HG03196 (cell line): ENCODE results near the gene ATXN3.

Experiments used
- ATAC-seq: cut with Tn5 transposase; IDR thresholded peaks from one replicate; pipeline ENCODE4 v1.9.1; 2021; ENCODE audit not compliant: unreplicated experiment

ATXN3 gene

DNA sequence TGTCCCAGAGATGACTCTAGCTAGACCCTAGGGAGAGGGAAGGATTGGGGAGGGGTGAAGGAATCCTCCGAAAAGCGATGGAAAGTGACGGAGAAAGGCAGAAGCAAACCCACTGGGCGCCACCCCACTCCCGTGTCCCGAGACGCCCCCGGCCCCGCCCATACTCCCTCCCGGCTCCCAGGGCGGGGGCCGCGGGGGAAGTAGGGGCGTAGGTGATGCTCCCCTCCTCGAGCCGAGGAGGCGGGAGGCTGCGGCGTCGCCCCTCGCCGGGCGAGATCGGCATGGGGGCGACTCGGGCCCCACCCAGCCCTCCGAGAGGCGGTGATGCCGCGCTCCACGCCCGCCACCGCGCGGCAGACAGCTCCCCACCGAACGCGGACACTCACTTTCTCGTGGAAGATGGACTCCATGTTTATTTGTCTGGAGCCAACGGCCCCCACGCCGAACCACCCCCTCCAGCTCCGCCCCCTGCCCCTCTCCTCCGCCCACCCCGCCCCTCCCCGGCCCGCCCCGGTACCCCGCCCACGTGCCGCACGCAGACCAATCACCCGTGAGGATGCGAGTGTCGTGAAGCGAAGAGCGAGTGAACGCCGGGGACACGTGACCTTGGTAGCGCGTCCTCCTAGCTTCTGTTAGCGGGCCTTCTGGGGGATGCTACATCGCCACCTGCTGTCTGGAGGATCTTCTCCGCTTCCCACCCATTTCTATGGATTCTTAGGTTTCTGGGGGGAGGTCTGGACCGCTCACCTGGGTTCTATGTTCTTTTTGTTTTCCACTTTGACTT lies at the start of gene ATXN3:
Gene ATXN3, minus strand, starts transcription at position 440 of the 784 bp plus-strand sequence. Its CDS starts 30 bp downstream, at position 410.
- ATAC-seq: peak; percentile 88

DNA sequence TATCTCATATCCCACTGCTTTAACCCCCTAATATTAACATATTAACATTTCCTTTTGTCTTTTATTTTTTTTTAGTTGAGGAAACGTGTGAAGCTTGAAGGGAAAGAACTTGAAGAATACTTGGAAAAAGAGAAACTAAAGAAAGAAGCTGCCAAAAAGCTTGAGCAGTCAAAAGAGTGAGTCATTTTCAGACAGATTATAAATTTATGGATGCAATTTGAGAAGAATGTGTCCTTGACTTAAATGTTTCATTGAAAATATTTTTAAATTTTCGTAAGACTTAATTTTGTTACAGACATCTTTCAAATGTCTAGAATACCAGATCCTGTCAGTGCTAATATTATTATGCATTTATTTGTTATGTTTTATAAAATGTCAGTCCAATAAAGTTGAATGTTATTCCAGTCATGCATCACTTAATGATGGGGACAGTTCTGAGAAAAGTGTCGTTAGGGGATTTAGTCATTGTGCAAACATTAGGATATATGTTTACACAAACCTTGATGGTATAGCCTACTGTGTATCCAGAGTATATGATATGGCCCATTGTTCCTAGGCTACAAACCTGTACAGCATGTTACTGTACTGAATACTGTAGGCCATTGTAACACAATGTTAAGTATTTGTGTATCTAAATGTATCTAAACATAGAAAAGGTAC lies 48.0 kb upstream of the ATXN3 start:
- ATAC-seq: no peak

DNA sequence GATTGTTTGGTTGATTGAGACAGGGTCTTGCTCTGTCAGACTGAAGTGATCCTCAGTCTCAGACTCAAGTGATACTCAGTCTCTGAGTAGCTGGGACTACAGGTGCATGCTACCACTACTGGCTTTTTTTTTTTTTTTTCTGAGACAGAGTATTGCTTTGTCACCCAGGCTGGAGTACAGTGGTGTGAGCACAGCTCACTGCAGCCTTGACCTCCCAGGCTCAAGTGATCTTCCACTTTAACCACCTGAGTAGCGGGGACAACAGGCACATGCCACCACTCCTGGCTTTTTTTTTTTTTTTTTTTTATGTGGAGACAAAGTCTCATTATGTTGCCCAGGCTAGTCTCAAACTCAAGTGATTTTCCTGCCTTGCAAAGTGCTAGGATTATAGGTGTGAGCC lies 47.2 kb upstream of the ATXN3 start:
- ATAC-seq: no peak

DNA sequence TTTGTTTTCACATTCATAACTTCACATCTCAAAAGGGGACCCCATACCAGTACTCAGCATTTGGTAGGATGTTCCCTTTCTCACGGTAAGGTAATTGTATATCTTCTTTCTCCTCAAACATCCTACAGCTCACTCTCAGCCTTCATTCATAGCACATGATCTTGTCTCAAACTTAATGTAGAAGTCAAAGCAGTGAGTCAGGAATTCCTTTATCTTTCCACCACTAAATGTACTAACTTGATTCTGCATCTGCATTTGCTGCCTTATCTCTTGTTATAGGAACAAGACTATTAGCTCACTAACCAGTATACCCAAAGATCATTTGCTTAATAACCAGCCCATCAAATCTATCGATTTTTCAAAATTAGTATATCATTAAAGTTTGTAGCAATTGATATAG lies 38.3 kb upstream of the ATXN3 start:
- ATAC-seq: no peak

DNA sequence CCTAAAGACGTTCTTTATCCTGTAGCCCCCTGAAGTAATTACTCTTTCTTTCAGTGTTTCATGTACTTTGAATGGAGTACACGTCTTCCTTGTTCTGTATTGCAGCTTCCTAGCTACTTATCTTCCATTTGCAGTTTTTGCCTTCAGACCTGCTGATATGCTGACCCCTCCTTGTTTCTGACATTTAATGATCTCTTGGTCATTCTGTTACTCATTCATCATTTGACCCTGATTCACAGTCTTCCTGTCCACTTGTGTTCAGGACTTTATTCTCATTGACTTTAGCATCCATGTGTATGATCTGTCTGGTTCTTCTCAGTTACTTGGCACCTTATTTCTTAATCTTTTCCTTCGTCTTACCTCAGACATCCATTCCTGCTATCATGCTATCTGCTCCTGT lies 37.6 kb upstream of the ATXN3 start:
- no peak for ATAC-seq

DNA sequence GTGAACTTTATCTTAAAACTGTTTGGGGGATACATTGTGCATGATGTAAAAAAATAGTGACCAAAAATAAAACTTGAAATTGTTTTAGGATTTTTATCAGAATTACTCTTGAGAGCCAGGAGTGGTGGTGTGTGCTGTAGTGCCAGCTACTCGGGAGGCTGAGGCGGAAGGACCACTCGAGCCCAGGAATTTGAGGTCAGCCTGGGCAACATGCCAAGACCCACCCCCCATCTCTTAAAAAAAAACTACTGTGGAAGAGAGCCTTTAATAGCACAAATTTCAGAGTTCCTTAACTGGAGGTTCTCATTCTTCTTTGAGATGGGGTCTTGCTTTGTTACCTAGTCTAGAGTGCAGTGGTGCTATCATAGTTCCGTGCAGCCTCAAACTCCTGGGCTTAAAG lies 36.9 kb upstream of the ATXN3 start:
- no peak for ATAC-seq

DNA sequence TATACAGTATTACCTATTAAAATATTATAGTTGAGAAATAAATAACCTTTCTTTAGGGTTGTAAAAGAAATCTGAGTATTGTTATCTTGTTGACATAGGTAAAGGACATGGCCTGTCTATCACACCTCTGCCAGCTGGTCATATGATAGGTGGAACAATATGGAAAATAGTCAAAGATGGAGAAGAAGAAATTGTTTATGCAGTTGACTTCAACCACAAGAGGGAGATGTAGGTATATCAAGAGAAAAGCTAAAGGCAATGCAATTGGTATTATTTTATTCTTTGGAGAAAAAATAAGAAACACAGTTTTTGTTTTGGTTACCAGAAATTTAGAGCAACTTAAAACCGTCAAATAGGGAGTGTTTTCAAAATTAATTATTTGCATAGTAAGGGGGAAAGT lies 28.9 kb upstream of the ATXN3 start:
- no peak for ATAC-seq

DNA sequence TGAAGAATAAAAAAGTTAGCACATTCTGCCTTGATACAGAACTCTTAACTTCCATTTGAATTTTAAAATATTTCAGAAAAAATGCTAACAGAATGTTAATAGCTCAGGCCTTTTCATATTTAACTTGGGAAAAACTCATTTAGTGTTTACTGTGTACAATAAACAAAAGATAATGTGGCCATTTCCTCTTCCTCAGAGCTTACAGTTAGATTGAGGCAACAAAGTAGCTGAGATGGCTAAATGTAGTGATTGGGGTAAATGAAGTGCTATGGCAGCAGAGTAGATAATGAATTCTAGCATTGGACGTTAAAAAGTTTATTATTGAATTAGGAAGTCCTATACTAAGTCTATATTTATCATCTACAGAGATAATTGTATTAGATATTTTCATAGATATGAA lies 28.1 kb upstream of the ATXN3 start:
- no peak for ATAC-seq

DNA sequence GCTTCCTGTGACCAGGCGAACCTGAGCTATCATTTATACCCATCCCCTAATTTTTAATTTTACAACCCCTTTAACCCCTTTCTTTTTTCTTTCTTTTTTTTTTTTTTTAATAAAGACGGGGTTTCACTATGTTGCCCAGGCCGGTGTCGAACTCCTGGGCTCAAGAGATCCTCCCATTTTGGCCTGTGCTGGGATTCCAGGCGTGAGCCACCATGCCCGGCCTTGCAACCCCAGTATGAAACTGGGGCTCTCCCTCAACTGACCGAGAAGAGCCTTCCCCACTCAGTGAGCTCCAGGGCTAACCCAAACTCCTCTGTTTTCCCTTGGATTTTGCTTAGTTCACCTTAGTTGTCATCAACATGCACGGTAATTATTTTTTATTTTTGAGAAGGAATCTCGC lies 16.4 kb upstream of the ATXN3 start:
- ATAC-seq: no peak

DNA sequence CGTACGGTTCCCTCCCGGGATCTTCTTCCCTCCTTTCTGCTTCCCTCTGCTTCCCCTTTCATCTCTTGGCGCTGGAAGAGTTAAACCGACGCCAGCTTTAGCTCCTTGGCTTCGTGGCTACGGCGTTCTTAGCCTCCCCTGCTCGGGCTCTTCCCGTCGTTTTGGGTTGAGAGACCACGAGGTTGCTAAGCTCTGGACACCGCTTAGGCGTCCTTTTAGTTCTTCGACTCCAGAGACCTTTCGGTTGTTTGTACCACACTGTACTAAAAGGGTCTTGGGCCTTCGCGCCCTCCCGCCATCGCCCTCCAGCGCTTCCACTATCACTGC lies 15.9 kb upstream of the ATXN3 start:
- no peak for ATAC-seq

DNA sequence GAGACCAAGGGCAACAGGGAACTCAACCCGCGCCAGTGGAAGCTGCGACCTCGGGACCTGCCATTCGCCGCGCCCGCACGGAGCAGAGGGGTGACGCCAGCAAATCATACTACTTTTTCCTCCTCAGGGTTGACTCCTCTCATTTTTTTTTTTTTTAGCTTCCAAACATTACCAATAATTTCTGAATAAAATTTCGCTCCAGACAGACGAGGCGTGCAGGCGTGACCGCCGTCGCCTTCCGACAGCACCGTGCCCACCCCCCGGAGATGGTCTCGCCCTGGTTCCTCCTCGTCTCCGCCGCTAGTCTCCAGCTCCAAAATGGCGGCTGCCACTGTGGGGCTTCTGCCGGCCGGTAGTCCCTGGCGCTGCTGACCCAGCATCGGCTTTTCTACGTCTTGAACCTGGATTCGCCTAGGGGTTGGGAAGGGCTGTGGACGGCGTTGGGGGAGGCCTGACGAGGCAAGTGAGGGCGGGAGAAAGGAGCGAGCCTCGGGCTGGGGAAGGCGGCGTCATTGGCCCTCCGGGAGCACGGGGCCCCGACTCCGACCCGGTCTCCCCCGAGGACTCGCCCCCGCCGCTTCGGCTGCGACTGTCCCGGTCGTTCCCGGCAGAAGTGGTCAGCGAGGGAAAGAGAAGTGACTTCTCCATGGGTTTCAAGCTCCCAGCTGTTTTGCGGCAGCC lies 15.4 kb upstream of the ATXN3 start, which contains the start of the genes CPSF2 and NDUFB1:
Gene CPSF2, plus strand, starts transcription at position 300 of the 681 bp plus-strand sequence. CDS start 9,016 bp downstream, outside the sequence.
Gene NDUFB1, minus strand, starts transcription at position 37 of the 681 bp plus-strand sequence. CDS start 4,069 bp downstream, outside the sequence.
- peak; percentile 85 for ATAC-seq

DNA sequence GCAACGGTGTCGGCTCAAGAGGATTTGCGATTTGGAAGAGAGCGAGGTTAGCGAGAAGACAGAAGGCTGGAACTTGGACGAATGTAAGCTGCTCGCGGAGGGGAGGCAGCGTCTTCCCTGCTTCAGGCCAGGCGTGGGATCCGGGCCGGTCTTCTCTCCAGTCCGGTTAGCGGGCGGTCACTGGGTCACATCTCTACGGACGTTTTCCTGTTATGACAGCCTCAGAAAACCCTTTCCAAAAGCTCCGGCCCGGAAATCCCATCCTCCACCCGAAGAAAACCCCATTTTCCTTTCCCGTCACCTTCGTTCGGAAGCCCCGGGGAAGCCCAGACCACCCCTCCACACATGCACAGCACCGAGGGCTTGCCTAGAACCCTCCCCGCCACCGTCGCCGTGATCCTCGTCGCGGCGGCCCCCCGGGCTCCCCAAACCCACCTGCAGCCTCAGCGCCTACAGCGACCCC lies 14.9 kb upstream of the ATXN3 start:
- peak; percentile 22 for ATAC-seq

DNA sequence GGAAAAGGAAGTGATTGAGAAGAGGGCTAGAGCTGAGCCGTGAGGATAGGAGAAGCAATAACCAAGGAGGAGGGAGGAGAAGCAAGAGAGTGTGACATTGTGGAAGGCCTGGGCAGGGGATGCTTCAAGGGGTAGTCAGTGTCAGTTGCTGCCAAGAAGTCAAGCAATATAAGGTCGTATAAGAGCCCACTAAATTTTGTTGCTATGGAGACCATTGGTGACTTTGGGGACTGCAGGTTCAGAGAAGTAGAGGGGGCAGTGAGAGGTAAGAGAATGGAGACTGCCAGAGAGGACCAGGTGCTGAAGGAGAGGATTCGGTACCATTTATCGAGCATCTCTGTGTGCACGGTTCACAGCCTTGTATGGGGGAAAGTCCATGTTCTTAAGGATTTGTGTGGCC lies 3.1 kb upstream of the ATXN3 start:
- ATAC-seq: no peak

DNA sequence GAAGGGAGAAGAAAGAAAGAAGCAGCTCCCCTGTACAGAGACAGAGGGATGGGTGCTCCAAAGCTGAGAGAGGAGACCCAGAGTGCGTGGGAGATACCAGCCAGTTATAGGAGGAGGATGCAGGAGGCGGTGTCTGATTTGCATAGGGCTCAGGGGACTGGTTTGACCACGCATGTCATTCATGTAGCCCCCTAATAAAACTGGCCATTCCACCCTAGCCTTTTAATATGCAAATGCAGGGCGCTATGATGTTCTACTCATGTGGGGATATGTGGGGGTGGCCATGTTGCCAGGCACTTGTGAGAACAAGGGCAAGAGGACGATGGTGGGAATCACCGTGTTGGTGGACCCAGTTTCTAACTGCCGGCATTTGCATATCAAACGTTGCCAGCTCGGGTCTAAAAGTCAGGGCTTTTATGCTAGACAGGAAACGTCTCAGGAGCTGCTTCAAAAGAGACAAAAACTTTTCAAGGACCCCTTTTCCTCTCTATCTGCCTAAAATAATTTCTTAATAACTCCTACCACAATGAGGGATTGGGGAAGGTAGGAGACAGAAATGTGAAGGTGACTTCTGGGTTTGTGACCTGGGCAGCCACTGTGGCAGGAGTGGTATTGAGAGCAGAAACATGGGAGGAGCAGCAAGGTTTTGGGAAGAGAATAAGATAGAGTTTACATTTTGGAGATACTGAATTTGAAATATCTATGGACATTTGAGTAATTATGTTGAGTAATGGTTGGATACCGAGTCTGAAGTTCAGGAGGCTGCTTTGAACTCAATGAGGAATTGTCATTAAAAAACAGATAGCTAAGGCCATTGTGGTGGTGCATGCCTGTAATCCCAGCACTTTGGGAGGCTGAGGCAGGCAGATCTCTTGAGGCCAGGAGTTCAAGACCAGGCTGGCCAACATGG lies 2.2 kb upstream of the ATXN3 start:
- ATAC-seq: no peak

DNA sequence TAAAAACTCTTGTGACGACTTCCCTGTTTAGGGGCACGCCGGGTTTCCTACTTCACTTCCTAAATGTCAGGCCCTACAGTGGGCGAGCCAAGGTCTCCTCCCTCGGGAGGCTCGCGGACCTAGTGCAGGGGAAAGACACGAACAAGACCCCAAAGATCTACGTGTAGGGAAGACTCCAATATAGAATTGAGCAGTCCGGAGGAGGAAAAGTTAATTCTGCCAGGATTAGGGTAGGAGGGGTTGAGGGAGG lies 564 bp downstream of the ATXN3 start:
- peak; percentile 20 for ATAC-seq

DNA sequence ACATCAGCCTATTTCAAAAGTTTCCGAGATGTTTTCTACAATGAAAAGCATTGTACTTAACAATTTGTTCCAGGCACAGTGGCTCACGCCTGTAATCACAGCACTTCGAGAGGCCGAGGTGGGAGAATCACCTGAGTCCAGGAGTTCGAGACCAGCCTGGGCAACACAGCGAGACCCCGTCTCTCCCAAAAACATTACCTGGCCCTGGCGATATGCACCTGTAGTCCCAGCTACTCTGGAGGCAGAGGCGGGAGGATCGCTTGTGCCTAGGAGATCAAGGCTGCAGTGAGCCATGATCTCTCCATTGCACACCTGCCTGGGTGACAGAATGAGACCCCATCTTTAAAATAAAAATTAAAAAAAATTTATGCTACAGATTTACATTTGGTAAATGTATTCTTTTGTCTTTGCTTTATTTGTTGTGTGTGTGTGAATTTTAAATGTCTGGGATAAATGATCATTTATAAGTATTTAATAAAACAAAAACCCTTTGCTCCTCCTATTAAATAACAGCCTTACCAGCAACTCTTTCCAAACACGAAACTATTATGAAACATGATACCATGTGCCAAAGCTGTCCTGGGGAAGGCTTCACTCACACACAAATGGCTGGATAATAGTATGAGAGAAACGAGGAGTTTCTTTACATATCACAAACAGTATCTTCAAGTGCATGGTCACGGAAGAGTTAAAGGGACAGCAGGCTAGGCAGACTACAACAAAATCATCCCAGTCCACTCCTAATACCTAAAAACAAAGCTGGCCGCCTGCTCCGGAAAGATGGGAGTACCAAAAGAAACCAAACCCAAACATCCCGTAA lies 1.1 kb downstream of the ATXN3 start:
- no peak for ATAC-seq

DNA sequence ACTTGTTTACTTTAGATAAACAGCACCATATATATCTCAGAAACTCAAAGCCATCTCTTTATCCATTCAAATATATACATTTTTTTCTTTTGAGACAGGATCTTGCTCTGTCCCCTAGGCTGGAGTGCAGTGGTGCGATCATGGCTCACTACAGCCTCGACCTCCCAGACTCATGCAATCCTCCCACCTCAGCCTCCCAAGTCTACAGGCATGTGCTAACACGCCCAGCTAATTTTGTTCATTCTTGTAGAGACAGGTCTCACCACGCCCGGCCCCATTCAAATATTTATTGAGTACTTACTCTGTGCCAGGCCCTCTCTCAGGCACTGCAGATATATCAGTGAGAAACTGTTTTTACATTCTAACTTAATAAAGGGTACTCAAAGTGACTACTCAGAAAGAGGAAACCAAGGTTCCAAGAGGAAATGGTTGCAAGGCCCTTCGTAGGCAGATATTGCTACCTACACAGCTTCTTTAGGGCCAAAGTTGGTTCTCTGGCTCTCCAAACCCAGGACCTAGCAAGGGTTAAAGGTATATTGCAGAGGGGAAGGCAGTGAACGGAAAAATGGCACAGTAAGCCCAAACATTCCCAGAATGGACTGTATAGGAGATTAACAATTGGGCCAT lies 2.9 kb downstream of the ATXN3 start:
- no peak for ATAC-seq

DNA sequence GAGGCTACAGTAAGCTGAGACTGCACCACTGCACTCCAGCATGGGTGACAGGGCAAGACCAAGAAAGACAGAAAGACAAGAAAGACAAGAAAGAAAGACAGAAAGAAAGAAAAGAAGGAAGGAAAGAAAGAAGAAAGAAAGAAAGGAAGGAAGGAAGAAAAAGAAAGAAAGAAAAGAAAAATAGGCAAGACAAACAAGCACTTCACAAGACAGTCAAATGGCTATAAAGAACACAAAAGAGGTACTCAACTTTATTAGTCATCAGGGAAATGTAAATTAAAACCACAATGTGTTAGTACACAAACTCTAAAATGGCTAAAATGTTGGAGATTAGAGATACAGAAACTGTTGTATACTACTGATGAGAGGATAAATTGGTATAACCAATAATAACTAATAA lies 6.6 kb downstream of the ATXN3 start:
- ATAC-seq: no peak

DNA sequence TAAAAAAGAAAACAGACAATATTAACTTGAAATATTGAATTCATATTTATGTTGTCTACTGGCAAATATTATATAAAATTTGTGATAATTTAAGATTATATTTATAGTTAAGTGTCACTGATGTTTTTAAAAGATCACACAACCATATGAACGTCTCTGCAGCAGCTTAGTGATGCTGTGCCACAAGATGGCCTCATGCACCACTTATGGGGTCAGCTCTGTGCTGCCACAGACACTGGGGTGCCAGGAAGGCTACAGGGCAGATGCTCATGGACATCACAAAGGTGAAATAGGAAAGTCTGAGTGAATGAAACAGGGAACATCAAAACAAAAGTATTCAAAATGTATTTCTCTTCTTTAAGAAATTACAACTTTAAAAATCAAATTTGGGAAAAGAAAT lies 13.1 kb downstream of the ATXN3 start:
- ATAC-seq: no peak

DNA sequence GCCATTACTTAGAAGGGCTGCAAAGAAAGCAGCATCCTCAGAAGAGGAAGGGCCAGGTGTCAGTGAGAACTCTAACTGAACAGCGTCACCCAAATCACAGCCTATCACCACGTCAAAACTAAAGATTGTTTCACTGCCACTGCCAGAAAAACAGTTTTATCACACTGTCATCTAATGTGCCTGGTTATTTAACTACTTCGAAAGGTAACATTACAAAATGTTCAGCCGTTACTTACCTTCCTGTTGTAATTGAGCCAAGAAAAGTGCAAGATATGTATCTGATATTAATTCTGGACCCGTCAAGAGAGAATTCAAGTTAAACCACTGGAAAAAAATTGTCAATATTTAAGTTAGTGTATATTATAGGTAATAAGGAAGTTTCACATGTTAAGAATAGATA lies 17.9 kb downstream of the ATXN3 start:
- ATAC-seq: no peak
